Inferior parietal cortex (tissue), 1 donor: ENCODE data around the gene NDUFB8.
"Not testable (repeated sequence)": the region's sequence is repeated elsewhere in the genome, so short reads cannot be mapped to it uniquely, and the experiment has no call there.

Experiments
- DNase-seq: peaks from one replicate; pipeline ENCODE4 v3.0.0-alpha.2; 2016; ENCODE audit errors: extremely low spot score

The NDUFB8 gene

DNA sequence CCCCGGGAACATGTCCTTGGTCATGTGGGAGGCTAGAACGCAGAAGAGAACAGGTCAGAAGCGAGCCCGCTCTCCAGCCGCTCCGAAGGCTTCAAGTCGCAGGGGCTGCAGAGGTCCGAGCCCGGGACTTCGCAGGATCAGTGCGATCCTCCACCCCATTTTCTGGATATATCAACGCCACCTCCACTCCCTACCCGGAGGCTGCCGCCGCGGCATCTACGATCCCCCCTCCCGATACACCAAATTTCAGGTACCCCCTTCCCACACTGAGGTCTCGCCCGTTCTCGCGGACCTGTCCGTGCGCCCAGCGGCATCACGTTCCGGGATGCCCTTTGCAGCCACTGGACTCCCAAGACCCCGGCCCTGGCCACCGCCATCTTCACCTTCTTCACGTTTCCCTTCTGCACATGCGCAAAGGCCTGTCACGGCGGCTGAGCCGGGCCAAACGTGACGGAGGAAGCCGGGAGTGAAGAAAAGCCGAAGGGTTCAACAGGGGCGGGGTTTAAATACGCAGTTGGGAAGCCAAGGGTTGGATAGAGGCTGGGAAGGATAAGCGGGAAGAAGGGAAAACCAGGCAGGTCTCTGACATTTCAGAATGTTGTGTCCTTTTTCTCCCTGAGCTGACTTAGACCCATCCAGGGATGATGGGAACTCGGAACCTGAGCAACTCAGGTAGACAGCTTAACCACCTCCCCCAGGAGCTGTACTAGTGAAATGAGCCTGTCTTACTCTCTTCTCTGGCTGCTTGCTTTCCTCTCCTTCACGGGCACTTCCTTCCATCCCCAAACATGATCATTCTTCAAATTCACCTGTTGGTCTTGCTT lies at the start of gene NDUFB8:
Gene NDUFB8, minus strand, starts transcription at position 397 of the 824 bp plus-strand sequence. Its CDS starts 20 bp downstream, at position 377.
- DNase-seq = peak; percentile 96

DNA sequence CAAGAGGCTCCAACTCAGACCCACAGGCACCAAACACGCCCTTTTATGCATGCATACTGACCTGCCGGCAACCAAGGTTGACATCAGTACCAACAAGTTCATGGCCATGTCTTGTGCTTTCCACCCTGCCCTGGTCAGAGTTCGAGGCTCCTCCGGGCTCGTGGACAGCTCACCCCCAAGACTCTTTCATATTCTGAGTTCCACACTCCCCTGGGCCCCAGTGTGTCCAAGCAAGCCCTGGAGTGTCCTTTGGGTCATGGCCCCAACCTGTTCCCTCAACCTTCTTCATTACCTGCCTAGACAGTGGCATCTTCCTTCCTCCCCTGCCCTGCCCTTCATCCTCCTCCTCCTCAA lies 46.6 kb upstream of the NDUFB8 start:
- DNase-seq = no peak

DNA sequence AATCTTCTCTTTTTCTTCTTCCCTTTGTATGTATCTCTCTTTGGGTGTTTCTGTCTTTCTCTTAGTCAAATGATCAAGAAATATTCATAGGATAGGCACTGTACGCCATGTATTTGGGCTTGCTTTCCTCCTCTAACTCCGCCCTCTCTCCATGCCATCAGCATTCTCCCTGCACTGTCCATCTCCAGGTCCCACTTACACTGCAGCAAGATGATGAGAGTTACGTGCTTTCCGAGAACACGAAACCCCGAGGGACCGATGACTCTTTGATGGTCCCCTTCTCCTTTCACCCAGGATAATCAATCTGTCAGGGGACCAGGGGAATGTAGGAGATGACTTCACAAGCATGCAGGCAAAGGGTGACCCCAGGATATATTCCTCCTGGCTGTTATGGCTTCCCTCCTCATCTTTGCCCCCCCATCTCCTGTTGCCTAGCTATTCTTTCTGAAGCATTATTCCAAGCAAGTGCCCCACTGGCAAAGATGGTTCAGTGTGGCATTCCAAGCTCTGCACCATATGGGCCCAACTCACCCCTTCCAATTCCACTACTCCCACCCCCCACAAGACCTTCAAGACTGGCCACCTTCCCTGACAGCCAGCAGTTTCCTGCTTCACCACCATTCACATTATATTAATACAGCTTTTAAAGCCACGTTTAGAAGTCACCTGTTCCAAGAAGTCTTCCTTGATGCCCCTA lies 46.1 kb upstream of the NDUFB8 start:
- no peak for DNase-seq

DNA sequence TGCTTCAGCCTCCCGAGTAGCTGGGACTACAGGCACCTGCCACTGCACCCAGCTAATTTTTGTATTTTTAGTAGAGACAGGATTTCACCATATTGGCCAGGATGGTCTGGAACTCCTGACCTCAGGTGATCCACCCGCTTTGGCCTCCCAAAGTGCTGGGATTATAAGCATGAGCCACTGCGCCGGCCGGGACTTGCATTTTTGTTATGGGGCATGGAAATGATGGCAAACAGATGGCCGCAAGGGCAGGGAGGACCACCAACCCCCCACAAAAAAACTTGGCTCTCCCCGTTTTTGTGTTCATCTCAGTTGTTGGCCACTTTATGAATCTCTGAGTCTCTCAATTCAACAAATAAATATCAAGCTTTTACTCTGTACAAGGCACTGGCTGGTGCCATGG lies 45.5 kb upstream of the NDUFB8 start:
- DNase-seq = not testable (repeated sequence)

DNA sequence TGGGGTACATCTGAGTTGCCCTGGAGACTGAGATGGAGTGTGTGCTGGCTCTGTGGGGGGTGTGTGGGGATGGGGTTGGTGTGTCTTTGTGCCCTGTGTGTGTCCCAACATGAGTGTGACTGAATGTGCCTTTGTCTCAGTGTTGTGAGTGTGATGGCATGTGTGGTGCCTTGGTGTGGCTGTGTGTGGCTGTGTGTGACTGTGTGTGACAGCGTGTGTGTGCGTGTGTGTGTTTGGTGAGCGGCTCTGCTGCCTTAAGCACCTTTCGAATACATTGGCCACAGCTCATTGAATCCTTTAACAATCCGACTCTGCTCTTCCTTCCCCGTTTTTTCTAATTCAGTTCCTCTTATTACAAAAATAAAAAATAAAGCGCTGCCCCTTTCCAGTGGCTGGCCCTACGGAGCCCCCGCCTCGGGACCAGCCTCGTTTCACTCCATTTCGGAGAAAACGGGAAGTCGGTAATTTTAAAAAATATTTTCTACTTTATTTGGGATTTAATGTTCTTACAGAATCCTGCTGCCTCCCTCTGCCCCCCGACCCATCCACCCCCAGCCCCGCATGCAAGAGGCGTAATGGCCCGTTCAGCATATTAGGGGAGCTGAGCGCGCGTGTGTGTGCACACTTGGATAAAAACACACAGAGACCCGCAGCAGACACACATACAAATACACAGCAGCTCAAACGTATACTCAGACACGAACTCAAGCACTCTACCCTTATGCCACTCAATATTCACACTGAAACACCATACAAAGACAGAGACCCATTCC lies 41.6 kb upstream of the NDUFB8 start:
- no peak for DNase-seq

DNA sequence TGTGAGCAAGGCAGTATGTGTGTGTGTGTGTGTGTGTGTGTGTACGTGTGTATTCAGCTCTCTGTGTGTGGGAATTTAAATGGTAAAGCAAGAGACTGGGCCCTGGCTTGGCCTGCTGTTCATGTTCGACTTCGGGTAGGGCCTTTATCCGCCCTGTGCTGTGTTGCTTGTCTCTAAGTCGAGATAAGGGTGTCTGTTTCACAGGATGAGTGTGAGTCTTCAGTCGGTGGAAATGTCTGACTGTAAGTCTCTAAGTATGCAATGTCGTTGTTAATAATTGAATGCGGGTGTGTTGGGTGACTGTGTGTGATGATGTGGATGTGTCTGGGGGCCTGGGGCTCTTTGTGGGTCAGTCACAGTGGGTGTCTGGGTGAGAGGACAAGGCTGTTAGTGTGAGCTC lies 40.8 kb upstream of the NDUFB8 start:
- no peak for DNase-seq

DNA sequence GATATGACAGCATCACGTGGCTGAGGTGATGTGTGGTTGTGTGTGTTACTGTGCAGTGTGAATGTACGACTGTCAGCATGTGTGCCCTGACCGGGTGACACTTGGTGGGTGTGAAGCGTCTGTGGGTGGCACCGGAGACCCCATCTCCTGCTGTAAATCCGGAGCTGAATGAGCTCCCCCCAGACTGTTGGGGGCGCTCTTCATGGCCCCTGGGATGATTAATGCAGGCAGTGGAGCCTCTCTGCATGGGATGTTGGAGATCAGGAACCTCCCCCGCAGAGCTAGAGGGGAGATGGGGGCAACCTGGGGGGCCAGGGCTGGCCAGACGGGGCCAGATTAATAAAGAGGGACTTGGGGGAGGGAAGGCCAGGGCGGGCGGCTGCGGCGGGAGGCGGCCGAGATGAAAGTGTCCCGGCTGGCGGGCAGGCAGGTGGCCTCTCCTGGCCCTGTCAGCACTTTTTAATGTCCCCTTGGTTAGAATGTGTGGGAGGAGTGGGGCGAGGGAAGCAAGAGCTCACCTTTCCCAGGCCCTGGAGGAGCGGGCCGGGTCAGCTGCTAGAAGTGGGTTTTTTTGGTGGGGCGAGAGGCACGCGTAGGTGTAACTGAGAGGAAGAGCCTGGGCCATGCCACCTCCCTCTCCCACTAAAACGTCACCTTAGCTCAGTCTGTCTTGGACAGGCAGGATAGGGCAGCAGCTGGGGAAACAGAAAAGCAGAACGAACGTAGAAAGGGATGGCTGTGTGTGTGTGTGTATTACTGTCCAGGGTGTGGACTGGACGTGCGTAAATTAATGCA lies 40.2 kb upstream of the NDUFB8 start:
- no peak for DNase-seq

DNA sequence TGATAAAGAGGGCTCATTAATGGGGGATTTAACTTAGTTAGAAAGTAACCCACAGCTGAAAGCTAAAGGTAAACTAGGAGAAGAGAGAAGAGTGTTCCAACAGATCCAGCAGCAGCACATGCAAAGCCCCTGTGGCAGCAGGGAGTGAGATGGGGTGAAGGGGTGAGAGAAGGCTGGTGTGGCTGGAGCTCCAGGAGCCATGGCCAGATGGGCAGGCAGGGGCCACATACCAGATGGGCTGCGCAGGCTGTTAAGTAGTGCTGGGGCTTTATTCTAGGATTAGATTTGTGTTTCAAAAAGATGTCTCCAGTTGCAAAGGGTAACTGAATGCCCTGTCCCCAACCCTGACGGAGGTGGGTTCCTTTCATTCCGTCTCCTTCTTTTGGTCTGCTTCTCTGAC lies 39.2 kb upstream of the NDUFB8 start:
- DNase-seq = no peak

DNA sequence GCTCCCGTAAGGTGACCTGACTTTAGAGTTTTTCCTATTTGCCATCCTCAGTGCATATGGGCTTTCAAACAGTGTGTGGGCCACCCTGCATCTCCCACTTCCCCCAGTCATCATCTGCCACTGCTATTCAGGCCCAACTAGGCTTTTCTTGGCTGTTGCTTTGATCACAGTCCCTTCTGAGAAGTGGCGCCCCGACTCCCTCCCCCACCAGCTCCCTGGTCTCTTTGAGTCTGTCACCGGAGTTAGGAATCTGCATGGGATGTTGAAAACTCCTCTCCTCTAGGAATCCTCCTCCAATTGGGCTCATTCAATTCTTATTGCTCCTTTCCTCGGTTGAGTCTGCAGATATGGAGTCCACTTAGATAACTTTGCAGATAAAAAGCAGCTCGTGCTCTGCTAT lies 38.2 kb upstream of the NDUFB8 start:
- no peak for DNase-seq

DNA sequence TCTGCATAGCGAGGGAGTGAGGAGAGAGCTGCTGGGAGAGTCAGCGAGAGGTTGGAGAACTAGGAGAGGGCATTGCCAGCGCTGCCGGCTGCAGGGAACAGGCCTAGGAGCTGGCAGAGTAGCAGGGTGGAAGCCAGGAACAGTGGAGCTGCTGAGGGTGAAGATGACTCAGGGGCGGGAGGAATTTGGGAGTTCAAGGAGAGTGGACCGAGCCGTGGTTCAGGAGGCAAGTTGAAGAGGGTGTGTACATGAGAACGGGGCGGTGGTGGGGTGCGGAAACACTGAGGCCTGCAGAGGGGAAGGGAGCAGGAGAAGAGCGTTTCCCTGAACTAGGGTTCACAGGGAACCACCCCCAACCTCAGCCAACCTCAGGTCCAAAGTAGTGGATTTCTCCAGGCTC lies 37.6 kb upstream of the NDUFB8 start:
- no peak for DNase-seq

DNA sequence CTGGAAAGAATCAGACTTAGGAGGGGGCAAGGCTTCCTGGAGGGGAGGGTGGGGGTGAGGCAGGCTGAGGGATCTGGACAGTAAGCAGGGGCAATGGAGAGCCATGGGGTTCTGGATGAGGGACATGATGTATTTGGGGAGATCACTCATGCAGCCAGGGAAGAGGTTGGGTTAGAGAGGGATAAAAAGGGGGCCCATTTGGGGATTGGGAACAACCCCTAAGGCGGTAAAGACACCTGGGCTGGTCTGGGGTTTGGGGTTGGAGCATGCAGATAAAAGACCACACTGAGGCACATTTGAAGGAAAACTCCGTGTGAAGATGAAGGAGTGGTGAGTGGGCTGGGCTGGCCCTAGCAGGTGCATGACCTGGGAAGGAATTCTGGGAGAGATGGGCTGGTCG lies 36.9 kb upstream of the NDUFB8 start:
- no peak for DNase-seq

DNA sequence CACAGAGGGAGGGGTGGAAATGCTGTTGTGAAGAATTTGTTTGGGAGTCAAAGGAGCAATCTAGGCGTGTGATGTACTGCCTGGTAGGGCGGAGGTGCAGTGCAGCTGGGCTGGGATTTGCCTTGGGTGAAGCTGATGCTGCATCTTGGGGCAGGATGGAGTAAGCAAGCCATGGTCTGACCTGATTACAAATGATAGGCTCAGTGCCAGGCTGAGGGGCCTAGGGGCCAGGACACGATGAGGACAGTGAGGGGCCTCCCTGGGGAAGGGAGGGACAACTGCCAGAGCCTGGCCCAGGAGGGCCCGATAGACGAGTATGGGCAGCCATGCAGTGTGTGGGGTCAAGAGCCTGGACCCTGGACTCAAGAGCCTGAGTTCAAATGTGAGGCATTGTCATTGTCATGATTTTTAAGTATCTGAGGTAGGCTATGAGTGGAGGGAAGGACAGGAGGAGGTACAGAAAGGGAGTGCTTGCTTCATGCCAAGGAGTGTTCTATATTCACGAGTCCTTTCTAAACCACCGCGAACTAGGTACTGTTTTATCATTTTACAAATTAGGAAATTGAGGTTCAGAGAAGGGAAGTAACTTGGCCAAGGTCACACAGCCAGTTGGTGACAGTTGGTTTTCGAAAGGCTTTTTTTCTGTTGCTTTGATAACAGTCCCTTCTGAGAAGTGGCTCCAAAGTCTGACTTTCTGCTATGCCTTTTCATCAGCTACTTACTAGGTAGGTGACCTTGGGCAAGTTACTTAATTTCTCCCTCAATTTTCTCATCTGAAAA lies 35.7 kb upstream of the NDUFB8 start:
- DNase-seq = no peak

DNA sequence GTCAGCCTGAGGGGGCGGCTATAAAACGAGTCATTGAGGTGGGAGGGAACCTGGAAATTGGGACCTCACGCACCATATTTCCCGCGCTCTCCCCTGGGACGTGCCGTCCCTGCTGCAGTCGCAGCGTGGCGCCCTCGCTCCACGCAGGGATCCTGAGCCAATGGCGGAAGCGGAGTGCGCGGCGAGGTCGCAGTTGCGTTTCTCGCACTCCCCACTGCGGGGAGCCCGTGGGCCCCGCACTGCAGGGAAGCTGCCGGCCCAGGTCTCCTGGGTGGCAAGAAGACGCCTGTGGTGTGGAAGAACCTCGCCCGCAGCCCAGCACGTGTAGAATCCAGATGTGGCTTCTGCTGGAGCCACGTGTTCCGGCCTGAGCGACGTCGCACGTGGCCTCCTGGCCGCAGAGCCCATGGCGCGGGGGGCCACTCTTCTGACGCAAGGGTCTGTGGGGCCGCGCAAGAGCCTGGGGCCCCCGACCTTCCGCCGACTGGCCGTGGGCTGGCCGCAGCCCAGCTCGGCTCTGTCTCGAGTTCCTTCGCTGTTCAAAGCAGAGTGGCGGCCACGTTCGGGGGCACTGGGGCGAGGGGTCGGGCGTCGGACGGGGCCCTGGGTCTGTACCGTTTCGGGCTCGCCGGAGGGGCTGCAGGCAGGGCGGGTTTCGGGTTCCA lies 32.5 kb upstream of the NDUFB8 start:
- peak; percentile 60 for DNase-seq

DNA sequence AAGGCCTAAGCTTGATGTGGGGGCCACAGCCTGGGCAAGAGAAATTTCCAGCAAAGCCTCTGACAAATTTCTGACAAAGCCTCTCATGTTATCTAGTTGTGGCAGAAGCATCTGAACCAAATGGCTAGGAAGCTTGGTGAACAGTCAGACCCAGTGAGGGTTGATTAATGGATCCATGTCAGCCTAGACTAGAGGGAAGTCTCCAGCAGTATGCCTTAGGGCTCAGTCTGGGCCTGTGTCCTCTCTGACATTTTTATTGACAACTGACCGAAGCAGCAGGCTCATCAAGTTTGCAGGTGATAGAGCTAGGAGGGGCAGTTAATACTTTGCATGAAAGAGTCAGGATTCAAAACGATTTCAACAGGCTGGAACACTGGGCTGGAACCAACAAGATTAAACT lies 31.3 kb upstream of the NDUFB8 start:
- no peak for DNase-seq

DNA sequence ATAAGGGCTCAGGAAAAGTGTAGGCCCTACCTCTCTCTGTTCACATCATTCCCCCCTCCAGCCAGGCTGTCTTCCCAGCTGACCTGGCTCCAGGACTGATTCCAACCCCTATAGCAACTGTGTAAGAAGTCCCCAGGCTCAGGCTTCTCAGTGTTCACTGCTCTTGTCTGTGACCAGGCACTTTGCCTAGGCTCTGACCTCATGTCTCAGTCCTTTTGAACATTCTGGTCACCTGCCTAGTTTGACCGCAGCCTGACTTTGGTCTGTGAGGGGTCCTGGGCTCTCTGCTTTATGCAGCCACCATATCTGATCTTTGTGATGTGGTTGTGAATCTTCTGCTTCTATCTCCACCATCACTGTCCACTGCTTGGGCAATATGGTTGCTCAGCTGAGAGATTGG lies 30.6 kb upstream of the NDUFB8 start:
- no peak for DNase-seq

DNA sequence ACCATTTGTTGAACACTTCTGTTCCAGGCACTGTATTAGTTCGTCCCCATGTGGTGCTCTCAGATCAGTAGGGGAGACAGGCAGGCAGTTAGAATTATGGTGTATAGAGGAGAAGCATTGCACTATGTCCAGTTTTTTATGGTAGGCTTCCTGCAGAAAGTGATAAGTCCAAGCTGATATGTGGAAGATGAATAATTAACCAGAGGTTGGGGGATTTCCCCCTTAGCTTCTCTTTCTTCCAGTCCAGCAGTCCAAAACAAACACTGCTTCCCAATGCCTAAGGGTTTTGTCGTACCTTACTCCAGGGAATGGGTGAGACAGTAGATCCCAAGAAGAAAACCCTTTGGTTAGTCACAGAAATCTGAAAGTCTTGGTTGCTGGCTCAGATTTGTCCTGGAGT lies 25.2 kb upstream of the NDUFB8 start:
- DNase-seq = no peak

DNA sequence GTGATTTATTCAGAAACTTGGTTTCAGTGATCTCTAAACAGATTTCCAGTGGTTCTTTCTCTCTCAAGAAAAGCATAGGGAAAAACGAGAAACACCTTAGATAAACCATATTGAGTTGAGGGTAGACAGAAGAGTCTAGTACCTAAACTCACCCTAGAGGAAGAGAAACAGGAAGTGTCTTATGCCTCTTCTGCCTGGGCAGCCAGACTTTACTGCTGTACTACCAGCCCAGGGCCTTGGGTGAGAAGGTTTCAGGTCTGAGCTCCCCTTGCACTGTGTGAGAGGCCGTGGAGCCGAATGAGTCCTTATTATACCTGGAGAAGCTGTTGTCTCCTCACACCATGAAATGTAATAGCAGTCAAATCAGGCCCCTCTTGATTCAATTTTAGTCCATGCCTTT lies 24.3 kb upstream of the NDUFB8 start:
- DNase-seq = no peak

DNA sequence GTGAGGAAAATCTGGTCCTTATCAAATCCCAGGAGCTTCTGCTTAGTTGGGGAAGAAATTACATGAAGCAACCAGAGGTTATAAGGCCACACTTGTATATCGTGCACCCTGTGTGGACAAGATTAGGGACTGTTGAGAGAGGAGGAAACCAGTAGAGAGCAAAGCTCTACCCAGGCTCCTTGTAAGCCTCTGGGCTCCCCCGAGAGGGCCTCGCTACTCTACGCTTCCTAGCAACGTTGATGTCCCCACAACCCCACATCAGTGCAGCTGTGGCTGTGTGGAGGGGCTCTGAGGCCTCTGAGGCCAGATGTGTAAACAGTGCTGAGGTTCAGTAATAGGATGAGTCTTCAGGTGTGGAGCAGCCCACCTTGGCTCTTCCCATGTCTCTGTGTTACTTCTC lies 22.1 kb upstream of the NDUFB8 start:
- DNase-seq = no peak

DNA sequence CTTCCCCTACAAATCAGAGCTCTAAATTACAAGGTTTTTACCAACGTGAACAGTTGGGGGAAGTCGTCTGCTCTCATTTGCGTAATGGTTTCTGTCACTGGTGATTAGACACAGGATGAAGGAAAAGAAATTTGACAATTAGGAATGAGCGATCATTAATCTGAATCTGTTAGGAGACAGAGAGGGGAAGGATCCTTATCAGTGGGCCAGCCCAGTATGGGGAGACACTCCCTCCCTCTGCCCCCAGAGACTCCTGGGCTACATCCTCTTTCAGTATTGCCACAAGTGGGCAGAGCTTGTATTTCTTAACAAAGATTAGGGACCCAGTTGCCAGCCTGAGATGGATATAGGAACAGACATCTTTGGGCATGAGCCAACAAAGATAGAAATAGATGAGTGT lies 21.5 kb upstream of the NDUFB8 start:
- no peak for DNase-seq

DNA sequence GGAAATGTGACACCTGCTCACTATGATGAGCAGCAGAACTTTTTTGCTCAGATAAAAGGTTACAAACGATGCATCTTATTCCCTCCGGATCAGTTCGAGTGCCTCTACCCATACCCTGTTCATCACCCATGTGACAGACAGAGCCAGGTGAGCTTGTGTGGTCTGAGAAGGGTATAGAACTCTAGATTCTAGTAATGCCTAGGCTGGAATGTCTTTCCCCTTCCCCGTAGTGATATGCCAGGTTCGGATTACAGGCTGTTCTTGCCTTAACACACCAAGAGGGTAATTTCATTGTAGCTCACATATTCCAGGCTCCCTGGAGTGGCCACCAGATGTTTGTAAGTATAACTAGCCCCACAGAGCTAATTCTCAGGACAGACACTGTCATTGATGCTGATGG lies 15.3 kb upstream of the NDUFB8 start:
- no peak for DNase-seq

DNA sequence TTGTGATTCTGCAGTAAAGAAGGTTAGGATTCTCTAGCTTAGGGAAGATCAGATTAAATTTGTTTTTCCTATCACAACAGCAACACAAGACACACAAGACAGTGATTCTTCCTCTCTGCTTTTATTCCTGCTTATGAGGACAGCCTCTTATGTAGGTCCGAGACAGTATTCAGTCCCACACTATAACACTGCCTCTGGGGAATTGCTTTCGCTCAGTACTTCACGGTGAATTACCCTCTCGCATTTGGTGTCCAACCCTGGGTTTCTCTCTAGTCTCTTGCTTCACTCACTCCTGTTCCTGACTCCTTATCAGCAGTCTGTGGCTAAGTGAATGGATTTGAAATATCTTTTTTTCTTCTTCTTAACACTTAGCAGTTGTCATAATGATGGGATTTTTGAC lies 7.8 kb upstream of the NDUFB8 start:
- DNase-seq = no peak
